ENCODE results near the gene TRMT6.

Gene TRMT6, protein sequence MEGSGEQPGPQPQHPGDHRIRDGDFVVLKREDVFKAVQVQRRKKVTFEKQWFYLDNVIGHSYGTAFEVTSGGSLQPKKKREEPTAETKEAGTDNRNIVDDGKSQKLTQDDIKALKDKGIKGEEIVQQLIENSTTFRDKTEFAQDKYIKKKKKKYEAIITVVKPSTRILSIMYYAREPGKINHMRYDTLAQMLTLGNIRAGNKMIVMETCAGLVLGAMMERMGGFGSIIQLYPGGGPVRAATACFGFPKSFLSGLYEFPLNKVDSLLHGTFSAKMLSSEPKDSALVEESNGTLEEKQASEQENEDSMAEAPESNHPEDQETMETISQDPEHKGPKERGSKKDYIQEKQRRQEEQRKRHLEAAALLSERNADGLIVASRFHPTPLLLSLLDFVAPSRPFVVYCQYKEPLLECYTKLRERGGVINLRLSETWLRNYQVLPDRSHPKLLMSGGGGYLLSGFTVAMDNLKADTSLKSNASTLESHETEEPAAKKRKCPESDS
- 30.9 to 34.3 reads per million in 2 donors for total RNA-seq

DNA sequence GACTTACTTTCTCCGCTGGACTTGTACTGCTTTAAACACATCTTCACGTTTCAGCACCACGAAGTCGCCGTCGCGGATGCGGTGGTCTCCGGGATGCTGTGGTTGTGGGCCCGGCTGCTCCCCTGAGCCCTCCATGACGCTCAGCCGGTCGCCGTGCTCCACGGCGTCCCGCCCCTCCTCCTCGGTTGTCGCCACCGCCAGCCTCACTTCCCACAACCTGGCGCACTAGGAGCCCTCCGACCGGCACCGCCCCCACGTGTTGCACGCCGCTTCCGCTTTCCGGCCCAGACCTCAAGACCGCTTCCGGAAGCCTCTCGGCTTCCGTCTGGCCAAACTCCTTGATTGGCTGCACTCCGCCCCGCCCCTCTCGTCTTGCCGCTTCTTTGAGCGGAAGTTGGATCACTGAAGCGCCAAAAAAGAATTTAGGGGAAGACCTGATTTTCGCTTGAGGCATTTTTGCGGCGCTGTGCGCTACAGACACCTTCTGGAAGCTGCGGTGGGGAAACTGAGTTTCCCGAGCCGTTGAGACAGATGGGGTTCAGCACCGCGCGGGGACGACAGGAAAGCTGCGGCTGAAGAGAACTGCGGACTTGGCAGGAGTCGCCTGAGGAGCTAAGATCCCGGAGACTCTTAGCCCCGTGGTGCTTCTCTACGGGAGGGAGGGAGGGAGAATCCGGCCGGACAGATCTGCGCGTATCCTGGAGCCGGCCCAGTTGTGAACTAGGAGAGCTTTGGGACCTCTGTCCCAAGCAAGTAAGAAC, at the start of gene TRMT6, which contains the start of gene MCM8:
Gene TRMT6, minus strand, starts transcription at position 263 of the 761 bp plus-strand sequence. Its CDS starts 128 bp downstream, at position 135.
Gene MCM8, plus strand, starts transcription at position 382 of the 761 bp plus-strand sequence. CDS start 1,364 bp downstream, outside the sequence.
- peak; percentile 89 for DNase-seq

- no peak for DNase-seq
Observed at GRCh38 chr20:5999783-6000182, 49.5 kb upstream of the TRMT6 start.

- no peak for DNase-seq
Observed at GRCh38 chr20:5996765-5997164, 46.4 kb upstream of the TRMT6 start.

GRCh38 chr20:5991623-5992441, 41.5 kb upstream of the TRMT6 start:
- DNase-seq: no peak

GRCh38 chr20:5990946-5991345, 40.6 kb upstream of the TRMT6 start:
- DNase-seq: no peak

- no peak for DNase-seq
Observed at GRCh38 chr20:5989539-5989938, 39.2 kb upstream of the TRMT6 start.

- no peak for DNase-seq
Observed at GRCh38 chr20:5987383-5987782, 37.0 kb upstream of the TRMT6 start.

GRCh38 chr20:5980720-5981538, 30.6 kb upstream of the TRMT6 start:
- DNase-seq: no peak

GRCh38 chr20:5979801-5980200, 29.5 kb upstream of the TRMT6 start:
- DNase-seq: no peak

DNA sequence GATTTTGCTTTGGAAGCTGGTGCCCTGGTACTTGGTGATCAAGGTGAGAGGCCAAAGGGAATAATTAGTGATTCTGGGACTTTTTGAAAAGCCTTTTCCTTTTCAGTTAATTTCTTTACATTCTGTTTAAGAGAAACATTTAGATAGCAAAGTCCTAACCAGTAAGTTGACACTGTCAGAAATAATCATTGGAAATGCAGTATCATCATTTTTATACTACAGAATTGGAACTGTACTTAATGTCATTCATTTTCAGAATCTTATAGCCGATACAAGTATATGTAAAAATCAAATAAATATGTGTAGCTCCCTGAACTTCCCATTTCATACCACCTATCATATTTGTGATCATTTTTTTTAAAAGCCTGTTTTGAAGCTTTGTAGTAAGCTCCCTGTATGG, 27.6 kb upstream of the TRMT6 start:
- no peak for DNase-seq

- DNase-seq: no peak
Observed at GRCh38 chr20:5977223-5977622, 26.9 kb upstream of the TRMT6 start.

DNA sequence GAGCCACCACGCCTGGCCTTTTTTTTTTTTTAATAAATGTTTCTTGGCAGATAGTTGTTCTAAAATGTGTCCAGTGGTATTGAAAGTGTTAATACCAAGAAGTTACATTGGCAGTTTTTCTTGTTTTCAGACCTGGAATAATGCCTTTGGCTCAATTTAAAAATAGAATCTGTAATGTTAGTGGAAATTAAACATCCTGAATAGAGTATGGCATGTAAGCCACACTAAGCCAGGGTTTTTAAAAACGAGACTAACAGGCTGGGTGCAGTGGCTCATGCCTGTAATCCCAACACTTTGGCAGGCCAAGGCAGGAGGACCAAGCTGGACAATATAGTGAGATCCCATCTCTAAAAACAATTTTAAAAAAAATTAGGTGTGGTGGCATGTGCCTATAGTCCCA, 25.4 kb upstream of the TRMT6 start:
- no peak for DNase-seq

DNA sequence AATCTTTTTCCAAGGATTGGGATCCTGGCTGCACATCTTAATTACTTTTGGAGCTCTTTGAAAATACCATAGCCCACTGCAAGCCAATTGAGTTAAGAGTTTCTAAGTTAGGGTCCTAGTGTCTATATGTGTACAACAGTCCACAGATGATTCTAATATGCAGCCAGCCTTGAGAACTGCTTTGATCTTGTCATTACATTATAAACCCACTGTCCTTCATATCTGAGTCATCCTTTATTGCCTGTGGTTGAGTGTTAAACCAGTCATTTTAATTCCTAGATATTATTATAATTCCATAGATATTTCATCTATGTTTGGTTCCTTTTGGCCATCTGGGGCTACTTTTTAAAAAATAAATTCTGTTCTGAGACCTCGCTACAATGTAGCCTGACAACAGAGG, 24.2 kb upstream of the TRMT6 start:
- no peak for DNase-seq

GRCh38 chr20:5973971-5974370, 23.6 kb upstream of the TRMT6 start:
- no peak for DNase-seq

DNA sequence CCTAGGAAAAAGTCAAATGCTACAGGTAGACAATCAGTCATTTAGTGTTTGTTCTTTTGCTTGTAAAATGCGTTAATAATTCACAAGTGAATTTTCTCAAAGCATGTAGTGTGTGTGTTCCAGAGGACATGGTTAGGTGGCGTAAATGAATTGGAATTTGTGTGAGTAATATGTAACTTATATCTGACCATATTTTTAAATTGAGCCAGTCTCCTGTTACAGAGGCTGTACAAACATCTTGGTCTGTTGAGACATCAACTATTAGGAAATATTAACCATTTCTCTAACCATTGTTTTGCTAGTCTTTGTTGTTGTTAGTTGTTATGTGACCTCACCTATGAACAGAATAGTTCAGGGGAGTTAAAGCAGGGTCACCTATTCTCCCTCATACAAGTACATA, 22.8 kb upstream of the TRMT6 start:
- DNase-seq: no peak

- DNase-seq: no peak
Observed at GRCh38 chr20:5971203-5971602, 20.9 kb upstream of the TRMT6 start.

GRCh38 chr20:5970381-5970780, 20.0 kb upstream of the TRMT6 start:
- no peak for DNase-seq

GRCh38 chr20:5969940-5970339, 19.6 kb upstream of the TRMT6 start:
- no peak for DNase-seq

- DNase-seq: no peak
Observed at GRCh38 chr20:5969348-5969935, 19.1 kb upstream of the TRMT6 start.

DNA sequence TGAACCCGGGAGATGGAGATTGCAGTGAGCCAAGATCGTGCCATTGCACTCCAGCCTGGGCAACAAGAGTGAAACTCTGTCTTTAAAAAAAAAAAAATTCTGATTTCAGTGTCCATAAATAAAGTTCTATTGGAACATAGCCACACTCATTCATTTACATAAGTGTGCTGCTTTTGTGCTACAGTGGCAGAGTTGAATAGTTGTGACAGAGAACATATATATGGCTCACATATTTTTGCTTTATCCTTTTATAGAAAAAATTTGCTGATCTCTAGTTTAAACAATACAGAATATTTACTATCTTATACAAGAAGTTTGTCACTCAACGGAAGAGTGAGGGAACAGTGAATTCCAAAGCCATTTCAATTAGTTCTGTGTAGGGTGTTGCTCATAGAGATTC, 18.1 kb upstream of the TRMT6 start:
- no peak for DNase-seq

GRCh38 chr20:5967469-5967868, 17.1 kb upstream of the TRMT6 start:
- DNase-seq: no peak

DNA sequence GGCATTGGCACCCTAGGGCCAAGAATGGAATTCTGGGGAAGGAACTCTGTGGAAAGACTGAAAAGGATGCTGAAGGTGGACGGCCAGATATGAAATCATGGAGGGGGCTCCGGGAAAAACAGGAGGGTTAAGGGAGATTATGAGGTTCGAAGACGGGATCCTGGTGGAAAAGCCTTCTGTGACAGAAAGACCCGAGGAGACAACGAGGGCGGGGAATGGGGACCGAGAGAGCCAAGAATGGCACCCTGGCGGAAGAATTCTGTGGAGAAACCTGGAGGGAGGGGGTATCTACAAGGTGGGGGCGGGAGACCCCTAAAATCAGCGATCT, 426 bp downstream of the TRMT6 start:
- no peak for DNase-seq
